ENCODE data around the gene LHFPL6.

DNA sequence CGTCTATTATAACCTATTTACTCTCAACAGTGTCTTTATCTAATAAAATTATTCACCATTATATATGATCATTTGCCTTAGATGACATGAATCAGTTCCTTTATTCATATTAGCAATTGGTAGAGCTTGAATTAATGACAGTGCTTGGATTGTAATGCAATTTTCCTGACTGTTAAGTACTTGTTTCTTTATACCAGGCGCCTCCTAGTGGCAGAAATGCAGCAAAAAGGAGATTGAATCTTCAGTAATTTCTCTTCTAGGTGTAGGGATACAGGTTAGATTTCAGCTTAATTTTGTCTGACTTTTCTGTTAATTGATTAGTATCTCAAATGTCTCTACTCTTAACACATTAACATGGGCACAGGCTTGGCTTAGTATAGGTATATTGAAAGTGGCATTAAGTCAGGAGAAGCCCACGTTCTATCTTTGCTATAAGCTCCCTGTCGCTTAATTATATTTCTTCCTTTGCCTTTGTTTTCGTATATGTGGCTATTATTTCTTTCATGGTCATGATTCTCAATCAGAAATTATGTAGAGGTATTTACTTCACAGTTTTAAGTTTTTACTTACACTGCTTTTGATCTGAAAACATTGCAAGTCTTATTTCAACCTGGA lies 9.1 kb upstream of the LHFPL6 start:
- TF ChIP-seq CTCF (conservative IDR thresholded peaks at IDR 0.05) = peak; percentile 95
- no peak for TF ChIP-seq EZH2 (IDR thresholded peaks at IDR 0.05; ENCODE audit: low read depth)

All from PC-9 (cell line).